H1 (cell line): ENCODE data around the gene KLF2. TPM values are rescaled to one million over a fixed set of nuclear protein-coding genes. Genes with fewer than 3 reads are reported as not detected.

Experiments
- CTCF ChIA-PET: fragments of 300-600 bp; sonication (Branson Sonifier 250); formaldehyde crosslinking; loops from one replicate; lab custom pipeline; 2021; ENCODE audit not compliant: partially characterized antibody; lab: Charles Lee
- POLR2A ChIA-PET: fragments of 300-600 bp; sonication (Branson Sonifier 250); formaldehyde crosslinking; loops from one replicate; lab custom pipeline; 2021; ENCODE audit warnings: inconsistent platforms; ENCODE audit not compliant: partially characterized antibody; lab: Charles Lee
- DNase-seq, 2 experiments: peaks; one replicate each; pipeline versions ENCODE4 v3.0.0 to v3.0.0-alpha.2; 2010 to 2022; ENCODE audit warnings: low spot score in 2 of 2, low read depth in 1 of 2, mixed read lengths in 1 of 2
- FAIRE-seq: peaks from 2 replicates; lab custom pipeline; 2011; peaks lifted over from hg19 to GRCh38; lab: Jason Lieb, UNC
- H2AFZ ChIP-seq: 2 replicates; pipeline ENCODE4 v1.8.1; 2012; ENCODE audit warnings: low read length, inconsistent platforms
- H2AK5ac ChIP-seq: 2 replicates; pipeline ENCODE4 v1.6.1; 2013; ENCODE audit warnings: low read depth, low read length
- H2BK120ac ChIP-seq: replicated peaks from 2 replicates; pipeline ENCODE3; 2013; ENCODE audit warnings: low read depth, low read length, inconsistent platforms
- H2BK12ac ChIP-seq: 2 replicates; pipeline ENCODE4 v1.6.1; 2013; ENCODE audit warnings: low read depth, low read length
- H2BK15ac ChIP-seq: 2 replicates; pipeline ENCODE4 v1.6.1; 2013; ENCODE audit warnings: low read length
- H2BK20ac ChIP-seq: 2 replicates; pipeline ENCODE4 v1.6.1; 2013; ENCODE audit warnings: low read length
- H2BK5ac ChIP-seq: 2 replicates; pipeline ENCODE4 v1.6.1; 2013; ENCODE audit warnings: low read depth, low read length
- H3K14ac ChIP-seq: 2 replicates; pipeline ENCODE4 v1.6.1; 2013; ENCODE audit warnings: inconsistent platforms; ENCODE audit not compliant: insufficient read length
- H3K18ac ChIP-seq: 2 replicates; pipeline ENCODE4 v1.6.1; 2013; ENCODE audit warnings: low read length; ENCODE audit errors: extremely low read depth
- H3K23ac ChIP-seq: 2 replicates; pipeline ENCODE4 v1.6.1; 2013; ENCODE audit warnings: inconsistent platforms; ENCODE audit not compliant: insufficient read length
- H3K23me2 ChIP-seq: 2 replicates; pipeline ENCODE4 v1.6.1; 2013; ENCODE audit warnings: low read depth, low read length
- H3K27ac ChIP-seq: 2 replicates; pipeline ENCODE4 v1.6.1; 2011; ENCODE audit warnings: low read depth, low read length, inconsistent platforms
- H3K27me3 ChIP-seq, 4 experiments: replicated peaks in 1 of 4; 1 replicate in 1 of 4; 2 replicates in 3 of 4; pipeline versions ENCODE4 v1.6.1 to v1.8.1; 2011 to 2013; ENCODE audit warnings: low read length in 3 of 4, mild to moderate bottlenecking in 3 of 4, inconsistent platforms in 2 of 4, mixed read lengths in 2 of 4, moderate library complexity in 1 of 4; ENCODE audit not compliant: control insufficient read depth in 3 of 4, insufficient read depth in 3 of 4; ENCODE audit errors: extremely low read depth in 1 of 4
- H3K36me3 ChIP-seq, 4 experiments: 2 replicates each; pipeline versions ENCODE4 v1.6.1 to v1.8.1; 2011 to 2013; ENCODE audit warnings: mild to moderate bottlenecking in 4 of 4, low read length in 3 of 4, moderate library complexity in 2 of 4, control low read depth in 1 of 4, inconsistent platforms in 1 of 4; ENCODE audit not compliant: insufficient read depth in 4 of 4, control insufficient read depth in 2 of 4
- H3K4ac ChIP-seq: replicated peaks from 2 replicates; pipeline ENCODE3; 2013; ENCODE audit warnings: low read length, low read depth, mixed read lengths, inconsistent platforms; ENCODE audit not compliant: insufficient read length
- H3K4me1 ChIP-seq, 4 experiments: replicated peaks in 1 of 4; 1 replicate in 1 of 4; 2 replicates in 3 of 4; pipeline versions ENCODE4 v1.6.1 to v1.8.1; 2011 to 2013; ENCODE audit warnings: low read length in 3 of 4, inconsistent platforms in 2 of 4, mixed read lengths in 1 of 4; ENCODE audit not compliant: insufficient read depth in 4 of 4, control insufficient read depth in 3 of 4
- H3K4me2 ChIP-seq, 2 experiments: 2 replicates each; pipeline versions ENCODE4 v1.6.1 to v1.8.1; 2011 to 2013; ENCODE audit warnings: low read depth in 2 of 2, low read length in 2 of 2, control low read depth in 1 of 2, inconsistent platforms in 1 of 2, mild to moderate bottlenecking in 1 of 2; ENCODE audit not compliant: insufficient read depth in 1 of 2
- H3K4me3 ChIP-seq, 4 experiments: fragments of 200-600, 300-600 bp in 1 of 4; sonication (generic), shearing (Covaris generic), sonication (Bioruptor Twin) in 1 of 4; 2 replicates each; pipeline versions ENCODE4 v1.5.1 to v1.8.1; 2011 to 2016; ENCODE audit warnings: low read length in 4 of 4, low read depth in 3 of 4, control low read depth in 2 of 4, inconsistent platforms in 2 of 4, mild to moderate bottlenecking in 2 of 4, mixed read lengths in 1 of 4, moderate library complexity in 1 of 4; ENCODE audit not compliant: insufficient read depth in 2 of 4; ENCODE audit errors: extremely low read depth in 1 of 4
- H3K56ac ChIP-seq: replicated peaks from 2 replicates; pipeline ENCODE3; 2013; ENCODE audit warnings: low read depth, mild to moderate bottlenecking, mixed read lengths, low read length, inconsistent platforms; ENCODE audit not compliant: insufficient read length
- H3K79me1 ChIP-seq: 2 replicates; pipeline ENCODE4 v1.6.1; 2013; ENCODE audit warnings: low read depth, low read length, control low read depth
- H3K79me2 ChIP-seq, 2 experiments: 2 replicates each; pipeline versions ENCODE4 v1.6.1 to v1.8.1; 2012 to 2013; ENCODE audit warnings: low read length in 2 of 2, mild to moderate bottlenecking in 2 of 2, inconsistent platforms in 1 of 2; ENCODE audit not compliant: insufficient read depth in 2 of 2, control insufficient read depth in 1 of 2
- H3K9ac ChIP-seq, 4 experiments: replicated peaks in 1 of 4; 1 replicate in 1 of 4; 2 replicates in 3 of 4; pipeline versions ENCODE4 v1.6.1 to v1.8.1; 2011 to 2013; ENCODE audit warnings: low read depth in 3 of 4, low read length in 3 of 4, control low read depth in 2 of 4, mild to moderate bottlenecking in 2 of 4, moderate library complexity in 2 of 4, inconsistent platforms in 1 of 4; ENCODE audit errors: extremely low read depth in 1 of 4
- H3K9me3 ChIP-seq, 2 experiments: 2 replicates each; pipeline versions ENCODE4 v1.6.1 to v1.8.1; 2012 to 2013; ENCODE audit warnings: mild to moderate bottlenecking in 2 of 2, moderate library complexity in 2 of 2, control low read depth in 1 of 2, inconsistent platforms in 1 of 2, low read depth in 1 of 2, low read length in 1 of 2, mixed read lengths in 1 of 2; ENCODE audit not compliant: insufficient read depth in 2 of 2
- H4K20me1 ChIP-seq, 2 experiments: replicated peaks in 1 of 2; 2 replicates each; pipeline versions ENCODE3 to v1.8.1; 2011 to 2013; ENCODE audit warnings: inconsistent platforms in 2 of 2, low read length in 2 of 2, mild to moderate bottlenecking in 1 of 2; ENCODE audit not compliant: insufficient read depth in 2 of 2, control insufficient read depth in 1 of 2
- H4K5ac ChIP-seq: 2 replicates; pipeline ENCODE4 v1.6.1; 2013; ENCODE audit warnings: low read length, low read depth, mixed read lengths, inconsistent platforms; ENCODE audit not compliant: insufficient read length
- H4K8ac ChIP-seq: 2 replicates; pipeline ENCODE4 v1.8.0; 2013; ENCODE audit warnings: mild to moderate bottlenecking, moderate library complexity, low read length, inconsistent platforms; ENCODE audit not compliant: insufficient read depth; ENCODE audit errors: extremely low read depth
- H4K91ac ChIP-seq: replicated peaks from 2 replicates; pipeline ENCODE3; 2013; ENCODE audit warnings: low read length, mixed read lengths, inconsistent platforms; ENCODE audit not compliant: insufficient read length
- EZH2 ChIP-seq: fragments of 200-600 bp; sonication (generic); IDR thresholded peaks from 2 replicates; pipeline ENCODE4 v1.7.1; 2012; ENCODE audit warnings: low read depth, mild to moderate bottlenecking, moderate library complexity, low read length, inconsistent platforms; ENCODE audit not compliant: severe bottlenecking
- JUND ChIP-seq: IDR thresholded peaks from 2 replicates; pipeline ENCODE4 v1.6.1; 2011; ENCODE audit warnings: mild to moderate bottlenecking, improper control_type of control experiment, low read length
- KDM1A ChIP-seq: fragments of 200-600, 300-600 bp; sonication (generic); IDR thresholded peaks from 2 replicates; pipeline ENCODE4 v1.7.1; 2016; ENCODE audit warnings: mild to moderate bottlenecking, low read length, borderline replicate concordance
- KDM5A ChIP-seq: fragments of 200-600 bp; IDR thresholded peaks from 2 replicates; pipeline ENCODE4 v1.7.1; 2012; ENCODE audit warnings: mild to moderate bottlenecking, low read length, inconsistent platforms, mixed read lengths
- SP2 ChIP-seq: IDR thresholded peaks from 2 replicates; pipeline ENCODE4 v1.6.1; 2012; ENCODE audit warnings: mild to moderate bottlenecking, low read length, inconsistent platforms
- WGBS, 2 experiments: shearing (Covaris generic) in 1 of 2; methylation state at CpG; one replicate each; pipeline versions ENCODE4 v1.1.6 to v1.1.7; 2013 to 2015; ENCODE audit warnings: low lambda C conversion rate in 2 of 2, mixed read lengths in 2 of 2, inconsistent platforms in 1 of 2, low coverage in 1 of 2, missing lambda C conversion rate in 1 of 2; ENCODE audit not compliant: insufficient replicate concordance in 2 of 2, insufficient coverage in 1 of 2, insufficient read length in 1 of 2; ENCODE audit errors: extremely low coverage in 1 of 2, missing lambda C conversion rate in 1 of 2; 5-methylcytosine and 5-hydroxymethylcytosine counted together
- polyA plus RNA-seq, 7 experiments: library from polyadenylated mRNA; depleted of rRNA in 3 of 7; stranded (reverse) in 5 of 7; unstranded in 2 of 7; fragments of >200 nt in 5 of 7; fragments of 200-250 nt in 2 of 7; gene quantifications; 1 replicate in 5 of 7; 2 replicates in 1 of 7; 4 replicates in 1 of 7; pipeline versions ENCODE4 v1.2.1 to v1.2.3, GENCODE V29; 2011 to 2013; ENCODE audit warnings: missing spikeins in 2 of 7, mixed read lengths in 2 of 7
- total RNA-seq: library from RNA; stranded (reverse); fragmentation: NEBNext Ultra II Directional; extraction: Animal tissue kit (Norgen Biotek cat#: 25700); gene quantifications from 2 replicates; pipeline ENCODE4 v1.2.1, GENCODE V29; 2021
- TF ChIP-seq, protein P1 (sequence below): IDR thresholded peaks from 2 replicates; pipeline ENCODE4 v1.6.1; 2011; ENCODE audit warnings: low read length, improper control_type of control experiment
- TF ChIP-seq, protein P2 (sequence below): IDR thresholded peaks from 2 replicates; pipeline ENCODE4 v1.6.1; 2012; ENCODE audit warnings: inconsistent platforms

The KLF2 gene
- total and polyA plus RNA-seq, 2 of the 8 experiments (the other 6 are each of a cell fraction or from before 2014, with no cell fraction given), result 0.19 to 0.33 TPM

DNA sequence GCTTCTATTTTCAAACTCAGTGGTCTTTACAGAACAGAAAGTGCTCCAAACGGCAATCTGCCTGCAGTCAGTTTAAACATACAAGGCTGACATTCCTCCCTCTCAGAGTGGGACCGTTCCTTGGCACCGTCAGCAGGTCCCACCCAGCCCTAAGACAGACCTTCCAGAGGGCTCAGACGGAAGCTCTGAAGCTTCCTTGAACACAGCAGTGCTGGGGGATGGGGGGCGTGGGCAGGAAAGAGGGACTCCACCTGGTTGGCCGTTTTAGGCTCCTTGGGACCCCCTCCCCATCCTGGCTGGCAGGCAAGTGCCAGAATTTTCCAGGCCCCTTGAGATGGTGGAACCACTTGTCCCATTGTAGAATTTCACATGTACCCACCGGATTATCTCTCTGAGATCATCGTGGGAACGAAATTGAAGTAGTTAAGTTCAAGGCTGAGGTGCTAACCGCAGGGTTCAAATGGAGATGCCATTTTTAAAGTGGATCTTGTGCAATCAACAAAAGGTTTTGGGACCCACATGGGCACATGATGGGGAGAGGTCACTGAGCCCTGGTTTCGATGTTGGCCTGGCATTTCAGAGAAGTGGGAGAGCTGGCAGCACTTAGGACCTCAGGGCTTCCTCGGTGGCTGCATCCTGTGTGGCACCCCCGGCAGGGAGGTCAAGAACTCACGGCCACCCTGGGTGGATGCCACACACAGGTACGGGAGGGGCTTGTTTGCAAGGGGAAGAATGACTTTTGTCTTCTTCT is 46.2 kb downstream of the KLF2 start:
- Histone ChIP-seq H2BK20ac (no peak overlapping the region), H3K18ac (no peak overlapping the region), H3K36me3 (peaks cover 0 to 12% (median 9%) of the 10 kb centered on the region in 4 experiments; a peak in 5 of 8 replicates), H3K4me2 (no peak overlapping the region), H3K4me3 (no peak overlapping the region), H2BK15ac (no peak overlapping the region)
- no peak for FAIRE-seq
- TF ChIP-seq, protein P1, sequence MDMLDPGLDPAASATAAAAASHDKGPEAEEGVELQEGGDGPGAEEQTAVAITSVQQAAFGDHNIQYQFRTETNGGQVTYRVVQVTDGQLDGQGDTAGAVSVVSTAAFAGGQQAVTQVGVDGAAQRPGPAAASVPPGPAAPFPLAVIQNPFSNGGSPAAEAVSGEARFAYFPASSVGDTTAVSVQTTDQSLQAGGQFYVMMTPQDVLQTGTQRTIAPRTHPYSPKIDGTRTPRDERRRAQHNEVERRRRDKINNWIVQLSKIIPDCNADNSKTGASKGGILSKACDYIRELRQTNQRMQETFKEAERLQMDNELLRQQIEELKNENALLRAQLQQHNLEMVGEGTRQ, result no peak
- TF ChIP-seq EZH2, result no peak
- no peak for TF ChIP-seq JUND
- TF ChIP-seq SP2, result no peak
- TF ChIP-seq, protein P2, sequence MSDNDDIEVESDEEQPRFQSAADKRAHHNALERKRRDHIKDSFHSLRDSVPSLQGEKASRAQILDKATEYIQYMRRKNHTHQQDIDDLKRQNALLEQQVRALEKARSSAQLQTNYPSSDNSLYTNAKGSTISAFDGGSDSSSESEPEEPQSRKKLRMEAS, result no peak
- TF ChIP-seq KDM5A, result no peak
- TF ChIP-seq KDM1A, result no peak
- TF ChIP-seq, all 59 proteins: peak for 0
- Histone ChIP-seq H3K23me2 (0 out of 2 replicates have a peak, but pooled peaks cover 7% of the 10 kb centered on the region), H3K27me3 (no peaks in the 10 kb centered on the region), H2BK5ac (no peak overlapping the region), H4K5ac (no peak overlapping the region), H4K8ac (no peak overlapping the region; the same call in 1 of the 2 replicates), H3K14ac (no peak overlapping the region), H4K20me1 (peaks cover 2 to 19% of the 10 kb centered on the region in 2 experiments), H3K23ac (no peak overlapping the region), H2AFZ (no peak overlapping the region), H2BK120ac (no peak overlapping the region), H3K4ac (no peak overlapping the region), H3K56ac (no peak overlapping the region), H3K79me1 (peaks cover 6% of the 10 kb centered on the region), H4K91ac (no peak overlapping the region), H3K9ac (no peak overlapping the region), H3K9me3 (no peaks in the 10 kb centered on the region), H2AK5ac (no peak overlapping the region), H2BK12ac (no peak overlapping the region), H3K27ac (no peak overlapping the region), H3K79me2 (no peaks in the 10 kb centered on the region), H3K4me1 (peaks cover 0 to 6% (median 2%) of the 10 kb centered on the region in 4 experiments; a peak in 3 of 7 replicates)
- DNase-seq, result no peak
- CTCF ChIA-PET, result interaction anchor here (2.9 to 5.1 kb wide), 3 partner anchors 12 to 123 kb away, joined by 9 to 23 read pairs (median 18); no protein-coding TSS in a partner anchor
- POLR2A ChIA-PET, result no interaction called here
- 84% methylated on average over 15 of the region's 15 CpGs; no CpG with 5 or more reads in 1 of the 2 experiments for WGBS, 2 experiments
